Stimulated activated CD4-positive, alpha-beta T cell treated with anti-CD3 and anti-CD28 coated beads, Interleukin-12 subunit alpha, Interleukin-12 subunit beta, amount 100 ng/mL, for 48 hours (primary cell): ENCODE measurements around the gene RING1.
A peak's percentile ranks its signal among the peaks of the same experiment; 100 is the strongest.
"Not testable (repeated sequence)": the region's sequence is repeated elsewhere in the genome, so short reads cannot be mapped to it uniquely, and the experiment has no call there.

Experiments
- DNase-seq, 3 donors: peaks; one replicate each; pipeline ENCODE4 v3.0.0-alpha.2; 2020; ENCODE audit warnings: low read depth in 2 of 3, low spot score in 1 of 3

RING1 gene

GRCh38 chr6:33205191-33206026 lies 2.9 kb upstream of the RING1 start:
- DNase-seq = peak; percentile 45 to 50 (median 46)

- no peak for DNase-seq
Measured at GRCh38 chr6:33206027-33206863, 2.1 kb upstream of the RING1 start.

GRCh38 chr6:33206864-33207551 lies 1.3 kb upstream of the RING1 start:
- no peak for DNase-seq

- no peak for DNase-seq
Measured at GRCh38 chr6:33207552-33208090, 679 bp upstream of the RING1 start.

- no peak for DNase-seq
Measured at GRCh38 chr6:33209856-33210255, 1.6 kb downstream of the RING1 start.

GRCh38 chr6:33211136-33211535 lies 2.8 kb downstream of the RING1 start:
- no peak for DNase-seq

- no peak for DNase-seq
Measured at GRCh38 chr6:33211666-33212422, 3.5 kb downstream of the RING1 start.

GRCh38 chr6:33212857-33213165 lies 4.5 kb downstream of the RING1 start:
- no peak for DNase-seq

- DNase-seq = no peak
Measured at GRCh38 chr6:33213166-33213988, 5.1 kb downstream of the RING1 start.

- no peak for DNase-seq
Measured at GRCh38 chr6:33213989-33214335, 5.7 kb downstream of the RING1 start.

- DNase-seq = no peak
Measured at GRCh38 chr6:33215271-33216116, 7.2 kb downstream of the RING1 start.

GRCh38 chr6:33216117-33216649 lies 7.9 kb downstream of the RING1 start:
- no peak for DNase-seq

- no peak for DNase-seq
Measured at GRCh38 chr6:33217246-33217645, 8.9 kb downstream of the RING1 start.

GRCh38 chr6:33217681-33218080 lies 9.4 kb downstream of the RING1 start:
- no peak for DNase-seq

GRCh38 chr6:33226503-33227120 lies 18.3 kb downstream of the RING1 start:
- not testable (repeated sequence) for DNase-seq

- DNase-seq = no peak
Measured at GRCh38 chr6:33235221-33235634, 26.9 kb downstream of the RING1 start.

GRCh38 chr6:33236328-33236727 lies 28.0 kb downstream of the RING1 start:
- no peak for DNase-seq

GRCh38 chr6:33236852-33237251 lies 28.6 kb downstream of the RING1 start:
- no peak for DNase-seq
